HepG2 (cell line): ENCODE results near the gene MESD. TPM values are rescaled to one million over a fixed set of nuclear protein-coding genes. Genes with fewer than 3 reads are reported as not detected.

Experiments used
- AHR ChIP-seq: IDR thresholded peaks from 2 replicates; pipeline ENCODE4 v1.6.1; 2018; ENCODE audit warnings: missing genetic modification reagents, missing compliant biosample characterization
- GLI4 ChIP-seq: sonication (generic); formaldehyde crosslinking; IDR thresholded peaks from 2 replicates; pipeline ENCODE4 v1.5.1; 2020; ENCODE audit warnings: missing genetic modification reagents, mild to moderate bottlenecking, moderate library complexity, borderline replicate concordance
- HINFP ChIP-seq: sonication (generic); formaldehyde crosslinking; IDR thresholded peaks from 2 replicates; pipeline ENCODE4 v1.4.0; 2020; ENCODE audit warnings: low read depth, mild to moderate bottlenecking, missing genetic modification reagents
- JUNB ChIP-seq: sonication (generic); formaldehyde crosslinking; IDR thresholded peaks from 2 replicates; pipeline ENCODE4 v1.8.0; 2022; ENCODE audit warnings: missing genetic modification reagents, mild to moderate bottlenecking, borderline replicate concordance
- MED1 ChIP-seq: sonication (generic); formaldehyde crosslinking; IDR thresholded peaks from 2 replicates; pipeline ENCODE4 v1.4.0; 2020; ENCODE audit warnings: missing genetic modification reagents
- MXI1 ChIP-seq: IDR thresholded peaks from 3 replicates; pipeline ENCODE4 v1.6.1; 2012; ENCODE audit warnings: low read depth, low read length, inconsistent platforms, borderline replicate concordance
- MZF1 ChIP-seq: sonication (generic); formaldehyde crosslinking; IDR thresholded peaks from 2 replicates; pipeline ENCODE4 v1.8.1; 2023; ENCODE audit warnings: mild to moderate bottlenecking, missing genetic modification reagents, borderline replicate concordance
- PHF20 ChIP-seq: sonication (generic); formaldehyde crosslinking; IDR thresholded peaks from 2 replicates; pipeline ENCODE4 v1.5.0; 2020; ENCODE audit warnings: mild to moderate bottlenecking, missing genetic modification reagents
- SOX13 ChIP-seq, 3 experiments: fragments of 450-650 bp in 1 of 3; sonication (generic) in 1 of 3; formaldehyde crosslinking in 1 of 3; IDR thresholded peaks in 2 of 3; conservative IDR thresholded peaks in 1 of 3; 2 replicates each; pipeline versions ENCODE4 v1.5.0 to v1.6.1; 2016 to 2020; ENCODE audit warnings: antibody characterized with exemption in 1 of 3, mild to moderate bottlenecking in 1 of 3, missing compliant biosample characterization in 1 of 3, missing genetic modification reagents in 1 of 3, moderate library complexity in 1 of 3
- TRAFD1 ChIP-seq: sonication (generic); formaldehyde crosslinking; IDR thresholded peaks from 2 replicates; pipeline ENCODE4 v1.5.1; 2020; ENCODE audit warnings: missing genetic modification reagents, mild to moderate bottlenecking, borderline replicate concordance
- ZBTB42 ChIP-seq: sonication (generic); formaldehyde crosslinking; IDR thresholded peaks from 2 replicates; pipeline ENCODE4 v1.5.0; 2020; ENCODE audit warnings: mild to moderate bottlenecking, missing genetic modification reagents
- ZNF552 ChIP-seq: sonication (generic); formaldehyde crosslinking; IDR thresholded peaks from 2 replicates; pipeline ENCODE4 v1.9.0; 2022; ENCODE audit warnings: missing genetic modification reagents, mild to moderate bottlenecking, borderline replicate concordance
- ZNF607 ChIP-seq: sonication (generic); formaldehyde crosslinking; IDR thresholded peaks from 2 replicates; pipeline ENCODE4 v1.5.1; 2020; ENCODE audit warnings: missing genetic modification reagents, mild to moderate bottlenecking, borderline replicate concordance
- ZNF768 ChIP-seq: sonication (generic); formaldehyde crosslinking; IDR thresholded peaks from 2 replicates; pipeline ENCODE4 v1.4.0; 2020; ENCODE audit warnings: missing genetic modification reagents
- ZNF782 ChIP-seq: sonication (generic); formaldehyde crosslinking; IDR thresholded peaks from 2 replicates; pipeline ENCODE4 v1.4.0; 2020; ENCODE audit warnings: missing genetic modification reagents, mild to moderate bottlenecking, borderline replicate concordance
- polyA plus RNA-seq, 8 experiments: library from polyadenylated mRNA; depleted of rRNA in 3 of 8; stranded (reverse) in 7 of 8; unstranded in 1 of 8; fragments of >200 nt; fragmentation: Illumina TruSeq in 4 of 8; extraction: Trizol in 4 of 8; gene quantifications; 2 replicates each; pipeline versions ENCODE4 v1.2.1 to v1.2.3, GENCODE V29; 2011 to 2016; ENCODE audit warnings: low read depth in 4 of 8, missing spikeins in 1 of 8, mixed read lengths in 1 of 8; ENCODE audit not compliant: insufficient read depth in 1 of 8
- total RNA-seq, 5 experiments: library from RNA; depleted of rRNA; stranded (reverse); fragments of >200 nt; fragmentation: Illumina TruSeq; extraction: Trizol; gene quantifications; 2 replicates each; pipeline ENCODE4 v1.2.3, GENCODE V29; 2016; ENCODE audit warnings: low read depth in 1 of 5
- TF ChIP-seq, protein P1 (sequence below): sonication (generic); formaldehyde crosslinking; IDR thresholded peaks from 2 replicates; pipeline ENCODE4 v1.8.1; 2022; ENCODE audit warnings: mild to moderate bottlenecking, missing genetic modification reagents
- TF ChIP-seq, protein P2 (sequence below): sonication (generic); formaldehyde crosslinking; conservative IDR thresholded peaks from 2 replicates; pipeline ENCODE4 v1.4.0; 2020; ENCODE audit warnings: missing genetic modification reagents
- TF ChIP-seq, protein P3 (sequence below): sonication (generic); formaldehyde crosslinking; IDR thresholded peaks from 2 replicates; pipeline ENCODE4 v1.4.0; 2020; ENCODE audit warnings: low read depth, mild to moderate bottlenecking, missing genetic modification reagents

Gene MESD
- total and polyA plus RNA-seq, 2 of the 13 experiments (the other 11 are each of a cell fraction or from before 2014, with no cell fraction given), result 18.0 to 46.2 TPM

DNA sequence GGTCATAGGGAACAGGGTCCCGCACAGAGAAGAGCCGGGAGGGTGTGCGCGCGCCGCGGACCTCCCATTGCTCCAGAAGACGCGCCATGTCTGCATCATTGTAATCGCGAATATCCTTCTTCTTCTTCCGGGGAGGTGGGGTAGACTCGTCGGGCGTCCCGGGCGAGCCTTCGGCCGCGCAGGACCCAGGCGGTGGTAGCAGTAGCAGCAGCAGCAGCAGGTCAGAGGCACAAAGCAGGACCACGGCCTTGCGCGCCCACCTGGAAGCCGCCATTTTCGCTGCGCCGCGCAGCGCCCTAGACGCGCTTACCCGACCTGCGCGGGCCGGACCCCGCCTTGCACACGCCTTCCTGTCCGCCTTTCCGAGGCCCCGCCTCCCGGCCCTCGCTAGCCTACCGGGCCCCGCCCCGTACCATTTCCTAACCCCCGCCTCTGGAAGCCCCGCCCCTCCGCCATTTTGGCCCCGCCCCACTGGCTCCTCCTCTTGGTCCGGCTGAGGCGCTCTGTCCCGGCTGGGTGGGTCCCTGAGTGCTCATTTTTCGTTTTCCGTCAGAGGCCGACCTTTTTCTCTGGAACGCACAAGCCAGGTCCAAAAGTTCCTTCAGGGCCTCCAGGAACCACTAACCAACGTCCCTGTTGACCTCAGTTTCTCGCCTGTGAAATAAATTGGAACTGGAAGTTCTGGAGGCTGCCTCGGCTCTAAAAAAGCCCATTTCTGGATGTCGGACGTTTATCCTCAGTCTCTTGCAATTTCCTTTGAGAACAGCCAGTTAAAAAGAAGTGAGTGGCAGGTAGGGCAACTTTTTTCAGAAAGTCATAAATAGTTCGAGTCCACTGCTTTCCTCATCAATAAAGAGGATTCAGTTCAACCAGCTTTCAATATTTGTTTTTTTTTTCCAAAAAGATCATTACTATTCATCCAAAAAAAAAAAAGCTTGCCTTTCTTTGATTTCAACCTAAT lies at the start of gene MESD (continued):
- TF ChIP-seq MXI1 (peak; percentile 77; the same call in 1 of the 3 replicates), SOX13 (IDR thresholded peaks at IDR 0.05) (no peak), SOX13 (CRISPR knock-in tag; conservative IDR thresholded peaks at IDR 0.05 in 1 of 2, IDR thresholded peaks at IDR 0.05 in 1 of 2) (no peak), ZBTB42 (CRISPR knock-in tag) (0 out of 2 replicates have a peak, but pooled peaks have one; percentile 41), ZNF782 (0 out of 2 replicates have a peak, but pooled peaks have one; percentile 29), ZNF552 (CRISPR knock-in tag) (no peak), GLI4 (CRISPR knock-in tag) (0 out of 2 replicates have a peak, but pooled peaks have one; percentile 38), TRAFD1 (CRISPR knock-in tag) (no peak), ZNF768 (CRISPR knock-in tag) (peak; percentile 55; the same call in 1 of the 2 replicates), HINFP (CRISPR knock-in tag) (0 out of 2 replicates have a peak, but pooled peaks have one; percentile 55), JUNB (CRISPR knock-in tag) (no peak), PHF20 (peak; percentile 77), MZF1 (CRISPR knock-in tag) (no peak), MED1 (CRISPR knock-in tag) (peak; percentile 48), AHR (CRISPR knock-in tag) (peak; percentile 51; the same call in 1 of the 2 replicates), ZNF607 (CRISPR knock-in tag) (peak; percentile 65; the same call in 1 of the 2 replicates)
- TF ChIP-seq, protein P1, sequence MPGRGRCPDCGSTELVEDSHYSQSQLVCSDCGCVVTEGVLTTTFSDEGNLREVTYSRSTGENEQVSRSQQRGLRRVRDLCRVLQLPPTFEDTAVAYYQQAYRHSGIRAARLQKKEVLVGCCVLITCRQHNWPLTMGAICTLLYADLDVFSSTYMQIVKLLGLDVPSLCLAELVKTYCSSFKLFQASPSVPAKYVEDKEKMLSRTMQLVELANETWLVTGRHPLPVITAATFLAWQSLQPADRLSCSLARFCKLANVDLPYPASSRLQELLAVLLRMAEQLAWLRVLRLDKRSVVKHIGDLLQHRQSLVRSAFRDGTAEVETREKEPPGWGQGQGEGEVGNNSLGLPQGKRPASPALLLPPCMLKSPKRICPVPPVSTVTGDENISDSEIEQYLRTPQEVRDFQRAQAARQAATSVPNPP (CRISPR knock-in tag), result no peak
- TF ChIP-seq, protein P2, sequence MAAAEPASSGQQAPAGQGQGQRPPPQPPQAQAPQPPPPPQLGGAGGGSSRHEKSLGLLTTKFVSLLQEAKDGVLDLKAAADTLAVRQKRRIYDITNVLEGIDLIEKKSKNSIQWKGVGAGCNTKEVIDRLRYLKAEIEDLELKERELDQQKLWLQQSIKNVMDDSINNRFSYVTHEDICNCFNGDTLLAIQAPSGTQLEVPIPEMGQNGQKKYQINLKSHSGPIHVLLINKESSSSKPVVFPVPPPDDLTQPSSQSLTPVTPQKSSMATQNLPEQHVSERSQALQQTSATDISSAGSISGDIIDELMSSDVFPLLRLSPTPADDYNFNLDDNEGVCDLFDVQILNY (CRISPR knock-in tag), result 0 out of 2 replicates have a peak, but pooled peaks have one; percentile 36
- TF ChIP-seq, protein P3, sequence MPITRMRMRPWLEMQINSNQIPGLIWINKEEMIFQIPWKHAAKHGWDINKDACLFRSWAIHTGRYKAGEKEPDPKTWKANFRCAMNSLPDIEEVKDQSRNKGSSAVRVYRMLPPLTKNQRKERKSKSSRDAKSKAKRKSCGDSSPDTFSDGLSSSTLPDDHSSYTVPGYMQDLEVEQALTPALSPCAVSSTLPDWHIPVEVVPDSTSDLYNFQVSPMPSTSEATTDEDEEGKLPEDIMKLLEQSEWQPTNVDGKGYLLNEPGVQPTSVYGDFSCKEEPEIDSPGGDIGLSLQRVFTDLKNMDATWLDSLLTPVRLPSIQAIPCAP (CRISPR knock-in tag), result no peak
